GM18508 (cell line): ENCODE measurements around the gene SMAP2.

Experiments
- ATAC-seq: cut with Tn5 transposase; IDR thresholded peaks from one replicate; pipeline ENCODE4 v1.9.1; 2021; ENCODE audit warnings: moderate number of reproducible peaks; ENCODE audit not compliant: insufficient read depth, unreplicated experiment

SMAP2 gene

DNA sequence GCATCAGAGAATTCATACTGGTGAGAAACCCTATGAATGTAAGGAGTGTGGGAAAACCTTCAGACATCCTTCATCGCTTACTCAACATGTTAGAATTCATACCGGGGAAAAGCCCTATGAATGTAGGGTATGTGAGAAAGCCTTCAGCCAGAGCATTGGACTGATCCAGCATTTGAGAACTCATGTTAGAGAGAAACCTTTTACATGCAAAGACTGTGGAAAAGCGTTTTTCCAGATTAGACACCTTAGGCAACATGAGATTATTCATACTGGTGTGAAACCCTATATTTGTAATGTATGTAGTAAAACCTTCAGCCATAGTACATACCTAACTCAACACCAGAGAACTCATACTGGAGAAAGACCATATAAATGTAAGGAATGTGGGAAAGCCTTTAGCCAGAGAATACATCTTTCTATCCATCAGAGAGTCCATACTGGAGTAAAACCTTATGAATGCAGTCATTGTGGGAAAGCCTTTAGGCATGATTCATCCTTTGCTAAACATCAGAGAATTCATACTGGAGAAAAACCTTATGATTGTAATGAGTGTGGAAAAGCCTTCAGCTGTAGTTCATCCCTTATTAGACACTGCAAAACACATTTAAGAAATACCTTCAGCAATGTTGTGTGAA, 89.5 kb downstream of the SMAP2 start:
- ATAC-seq, result no peak

DNA sequence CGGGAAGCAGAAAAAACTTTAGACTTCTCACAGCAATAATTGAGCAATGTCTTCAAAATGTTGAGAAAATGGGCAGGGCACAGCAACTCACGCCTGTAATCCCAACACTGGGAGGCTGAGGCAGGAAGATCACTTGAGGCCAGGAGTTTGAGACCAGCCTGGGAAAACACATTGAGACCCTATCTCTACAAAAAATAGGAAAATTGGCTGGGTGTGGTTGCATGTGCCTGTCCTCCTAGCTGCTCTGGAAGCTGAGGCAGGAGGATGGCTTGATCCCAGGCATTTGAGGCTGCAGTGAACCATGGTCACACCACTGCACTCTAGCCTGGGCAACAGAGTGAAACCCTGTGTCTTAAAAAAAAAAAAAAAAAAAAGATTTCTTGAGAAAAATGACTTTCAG, 95.8 kb downstream of the SMAP2 start:
- ATAC-seq, result no peak
